ENCODE data around the gene AGRN. TPM values are rescaled to one million over a fixed set of nuclear protein-coding genes. Genes with fewer than 3 reads are reported as not detected.
A peak's percentile ranks its signal among the peaks of the same experiment; 100 is the strongest.
"Not testable (repeated sequence)": the region's sequence is repeated elsewhere in the genome, so short reads cannot be mapped to it uniquely, and the experiment has no call there.

AGRN gene
- total RNA-seq, 1 donor from 2014 or later, result 114 TPM

- no peaks in the 10 kb centered on the region for H3K9me3 ChIP-seq
- peak within 1 kb of the TSS; percentile 28 for H3K4me3 ChIP-seq
- ATAC-seq, result peak; percentile 84 to 86
- peak within 1 kb of the TSS; percentile 65 for H3K27ac ChIP-seq
- peaks cover 33% of the 10 kb centered on the region for H3K27me3 ChIP-seq (ENCODE audit: low read depth)
- peaks cover 7% of the 10 kb centered on the region for H3K4me1 ChIP-seq
- H3K36me3 ChIP-seq, result no peaks in the 10 kb centered on the region
- peak; percentile 84 for DNase-seq
- TF ChIP-seq CTCF (IDR thresholded peaks at IDR 0.05), result no peak
- intact Hi-C loops (cut with DNase I), result no loop called here
Observed at GRCh38 chr1:1073743-1074587, 54.0 kb downstream of the AGRN start, which contains the start of gene RNF223. TSS of gene RNF223 (minus strand) at chr1:1074306. CDS start at chr1:1072566, 1,740 bp downstream.

DNA sequence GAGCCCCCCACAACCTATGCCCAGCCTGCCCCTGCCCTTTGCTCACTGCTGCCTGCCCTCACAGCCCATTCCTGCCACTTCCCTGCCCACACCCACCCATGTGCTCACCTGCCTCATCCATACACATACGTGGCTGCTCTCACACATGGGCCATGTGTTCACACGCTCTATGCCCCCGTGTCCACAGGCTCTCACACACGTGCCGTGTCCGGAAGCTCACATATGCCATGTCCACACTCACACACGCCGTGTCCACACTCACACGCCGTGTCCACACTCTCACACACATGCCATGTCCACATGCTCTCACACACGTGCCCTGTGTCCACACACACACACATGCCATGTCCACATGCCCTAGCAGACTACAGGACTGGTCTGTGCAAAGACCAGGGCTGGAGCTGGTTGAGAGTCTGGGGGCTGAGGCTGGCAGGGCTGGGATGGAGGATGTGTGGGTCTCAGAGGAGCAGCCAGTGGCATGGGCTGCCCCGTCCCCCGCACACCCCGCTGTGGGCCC is 54.8 kb downstream of the AGRN start:
- peaks cover 27% of the 10 kb centered on the region for H3K27me3 ChIP-seq (ENCODE audit: low read depth)
- ATAC-seq (no peak), DNase-seq (peak; percentile 45)
- no peak overlapping the region for H3K4me3 ChIP-seq
- intact Hi-C loops (cut with DNase I), result no loop called here
- H3K27ac ChIP-seq, result no peak overlapping the region
- no peak for TF ChIP-seq CTCF (IDR thresholded peaks at IDR 0.05)
- H3K9me3 ChIP-seq, result no peaks in the 10 kb centered on the region
- peaks cover 5% of the 10 kb centered on the region for H3K4me1 ChIP-seq
- no peaks in the 10 kb centered on the region for H3K36me3 ChIP-seq

DNA sequence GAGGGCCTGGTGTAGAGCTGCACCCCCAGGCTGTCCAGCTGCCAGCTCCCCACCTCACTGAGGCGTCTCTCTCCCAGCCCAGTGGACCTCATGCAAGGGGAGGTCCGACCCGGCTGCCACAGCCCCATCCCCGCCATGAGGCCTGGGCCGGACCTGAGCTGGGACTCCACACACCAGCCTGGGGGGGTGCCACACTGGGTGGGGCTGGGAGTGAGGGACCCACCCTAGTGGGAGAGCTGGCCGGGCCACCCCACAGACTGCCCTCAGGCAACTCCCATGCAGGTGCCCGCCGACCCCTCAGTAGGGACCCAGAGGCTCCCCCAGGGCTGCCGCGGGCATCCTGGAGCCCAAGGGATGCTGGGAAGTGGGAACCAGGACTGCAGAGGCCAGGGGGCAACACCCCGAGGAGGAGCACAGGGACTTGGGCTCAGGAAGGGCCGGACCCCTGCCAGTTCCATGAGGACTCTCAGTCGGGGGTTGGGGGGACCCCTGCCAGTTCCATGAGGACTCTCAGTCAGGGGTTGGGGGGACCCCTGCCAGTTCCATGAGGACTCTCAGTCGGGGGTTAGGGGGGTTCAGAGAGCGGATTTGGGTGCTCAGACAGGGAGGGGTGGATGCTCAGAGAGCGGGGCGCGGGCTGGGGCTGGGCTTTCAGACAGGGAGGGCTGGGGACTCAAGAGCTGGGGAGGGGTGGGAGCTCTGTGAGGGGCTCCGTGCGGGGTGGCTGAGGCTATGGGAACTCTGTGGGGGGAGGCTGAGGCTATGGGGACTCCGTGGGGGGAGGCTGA is 55.4 kb downstream of the AGRN start:
- no peaks in the 10 kb centered on the region for H3K9me3 ChIP-seq
- no peak for TF ChIP-seq CTCF (IDR thresholded peaks at IDR 0.05)
- peaks cover 20% of the 10 kb centered on the region for H3K27me3 ChIP-seq (ENCODE audit: low read depth)

DNA sequence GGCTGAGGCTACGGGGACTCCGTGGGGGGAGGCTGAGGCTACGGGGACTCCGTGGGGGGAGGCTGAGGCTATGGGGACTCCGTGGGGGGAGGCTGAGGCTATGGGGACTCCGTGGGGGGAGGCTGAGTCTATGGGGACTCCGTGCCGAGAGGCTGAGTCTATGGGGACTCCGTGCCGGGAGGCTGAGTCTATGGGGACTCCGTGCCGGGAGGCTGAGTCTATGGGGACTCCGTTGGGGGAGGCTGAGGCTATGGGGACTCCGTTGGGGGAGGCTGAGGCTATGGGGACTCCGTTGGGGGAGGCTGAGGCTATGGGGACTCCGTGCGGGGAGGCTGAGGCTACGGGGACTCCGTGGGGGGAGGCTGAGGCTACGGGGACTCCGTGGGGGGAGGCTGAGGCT is 57.5 kb downstream of the AGRN start:
- H3K9me3 ChIP-seq, result not testable (repeated sequence)

More for the DNA sequence above, 55.4 kb downstream of the AGRN start:
- no peak overlapping the region for H3K27ac ChIP-seq
- ATAC-seq (no peak), DNase-seq (peak; percentile 45)
- no peaks in the 10 kb centered on the region for H3K36me3 ChIP-seq
- peaks cover 11% of the 10 kb centered on the region for H3K4me1 ChIP-seq
- intact Hi-C loops (cut with DNase I), result no loop called here
- H3K4me3 ChIP-seq, result no peak overlapping the region

GRCh38 chr1:1079408-1080121 is 59.6 kb downstream of the AGRN start:
- H3K4me3 ChIP-seq, result peak overlapping the region; percentile 49
- H3K36me3 ChIP-seq, result no peaks in the 10 kb centered on the region
- intact Hi-C loops (cut with DNase I), result no loop called here
- peak; percentile 85 for DNase-seq
- peaks cover 7% of the 10 kb centered on the region for H3K27me3 ChIP-seq (ENCODE audit: low read depth)
- no peak for TF ChIP-seq CTCF (IDR thresholded peaks at IDR 0.05)
- H3K27ac ChIP-seq, result peak overlapping the region; percentile 76
- no peaks in the 10 kb centered on the region for H3K9me3 ChIP-seq
- peak; percentile 88 to 89 for ATAC-seq
- H3K4me1 ChIP-seq, result peaks cover 12% of the 10 kb centered on the region

More for the DNA sequence above, 57.5 kb downstream of the AGRN start:
- H3K4me3 ChIP-seq; H3K27ac ChIP-seq; DNase-seq; intact Hi-C loops (cut with DNase I); H3K36me3 ChIP-seq; ATAC-seq: not testable (repeated sequence)
- Histone ChIP-seq H3K27me3 (ENCODE audit: low read depth) (peaks cover 20% of the 10 kb centered on the region), H3K4me1 (peaks cover 12% of the 10 kb centered on the region)
